ENCODE results near the gene MGRN1.

MGRN1 gene

GRCh38 chr16:4718466-4718865, 93.8 kb downstream of the MGRN1 start:
- ChIA-PET POLR2A (ENCODE audit: low non-redundant PET) (no interaction called here), CTCF (no interaction called here)
- peak overlapping the region; percentile 55 for H3K27ac ChIP-seq
- no peak for DNase-seq (ENCODE audit: low spot score)
- TF ChIP-seq CTCF (conservative IDR thresholded peaks at IDR 0.05; ENCODE audit: low read depth) = no peak

GRCh38 chr16:4723071-4723767, 98.6 kb downstream of the MGRN1 start:
- TF ChIP-seq CTCF (conservative IDR thresholded peaks at IDR 0.05; ENCODE audit: low read depth) = no peak
- CTCF ChIA-PET = no interaction called here
- POLR2A ChIA-PET (ENCODE audit: low non-redundant PET) = no interaction called here
- H3K27ac ChIP-seq = no peak overlapping the region
- DNase-seq (ENCODE audit: low spot score) = no peak

GRCh38 chr16:4724661-4725270, 100.1 kb downstream of the MGRN1 start:
- no peak overlapping the region for H3K27ac ChIP-seq
- CTCF ChIA-PET = interaction anchor here (0.6 kb wide), 1 partner anchor 53 kb away, joined by 7 read pairs; no protein-coding TSS in a partner anchor
- TF ChIP-seq CTCF (conservative IDR thresholded peaks at IDR 0.05; ENCODE audit: low read depth) = no peak
- POLR2A ChIA-PET (ENCODE audit: low non-redundant PET) = interaction anchor here (0.6 kb wide), 1 partner anchor 9 kb away, joined by 3 read pairs; the partner anchor contains the start of genes ANKS3 and DNAAF8
- DNase-seq (ENCODE audit: low spot score) = no peak

GRCh38 chr16:4726616-4727015, 102.0 kb downstream of the MGRN1 start:
- no peak for DNase-seq (ENCODE audit: low spot score)
- peak overlapping the region; percentile 2; the same call in 1 of the 2 replicates for H3K27ac ChIP-seq
- ChIA-PET CTCF (interaction anchor here (0.6 kb wide), 1 partner anchor 1744 kb away, joined by 3 read pairs; no protein-coding TSS in a partner anchor), POLR2A (ENCODE audit: low non-redundant PET) (no interaction called here)
- TF ChIP-seq CTCF (conservative IDR thresholded peaks at IDR 0.05; ENCODE audit: low read depth) = no peak

- TF ChIP-seq CTCF (conservative IDR thresholded peaks at IDR 0.05; ENCODE audit: low read depth) = no peak
- H3K27ac ChIP-seq = no peak overlapping the region
- no peak for DNase-seq (ENCODE audit: low spot score)
- CTCF ChIA-PET = no interaction called here
- POLR2A ChIA-PET (ENCODE audit: low non-redundant PET) = no interaction called here
Observed at GRCh38 chr16:4728676-4729075, 104.0 kb downstream of the MGRN1 start.

- no peak for TF ChIP-seq CTCF (conservative IDR thresholded peaks at IDR 0.05; ENCODE audit: low read depth)
- no peak for DNase-seq (ENCODE audit: low spot score)
- POLR2A ChIA-PET (ENCODE audit: low non-redundant PET) = no interaction called here
- no peak overlapping the region for H3K27ac ChIP-seq
- CTCF ChIA-PET = no interaction called here
Observed at GRCh38 chr16:4729876-4730275, 105.2 kb downstream of the MGRN1 start.
